SKM-1 treated with dmso at 0.1 percent for 144 hours (cell line): ENCODE measurements around the gene AHSG.
A peak's percentile ranks its signal among the peaks of the same experiment; 100 is the strongest.
"Not testable (repeated sequence)": the region's sequence is repeated elsewhere in the genome, so short reads cannot be mapped to it uniquely, and the experiment has no call there.

Source experiments
- DNase-seq: peaks from one replicate; lab custom pipeline; 2025; ENCODE audit not compliant: unreplicated experiment; lab: John Stamatoyannopoulos, UW

Gene AHSG, protein sequence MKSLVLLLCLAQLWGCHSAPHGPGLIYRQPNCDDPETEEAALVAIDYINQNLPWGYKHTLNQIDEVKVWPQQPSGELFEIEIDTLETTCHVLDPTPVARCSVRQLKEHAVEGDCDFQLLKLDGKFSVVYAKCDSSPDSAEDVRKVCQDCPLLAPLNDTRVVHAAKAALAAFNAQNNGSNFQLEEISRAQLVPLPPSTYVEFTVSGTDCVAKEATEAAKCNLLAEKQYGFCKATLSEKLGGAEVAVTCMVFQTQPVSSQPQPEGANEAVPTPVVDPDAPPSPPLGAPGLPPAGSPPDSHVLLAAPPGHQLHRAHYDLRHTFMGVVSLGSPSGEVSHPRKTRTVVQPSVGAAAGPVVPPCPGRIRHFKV

DNA sequence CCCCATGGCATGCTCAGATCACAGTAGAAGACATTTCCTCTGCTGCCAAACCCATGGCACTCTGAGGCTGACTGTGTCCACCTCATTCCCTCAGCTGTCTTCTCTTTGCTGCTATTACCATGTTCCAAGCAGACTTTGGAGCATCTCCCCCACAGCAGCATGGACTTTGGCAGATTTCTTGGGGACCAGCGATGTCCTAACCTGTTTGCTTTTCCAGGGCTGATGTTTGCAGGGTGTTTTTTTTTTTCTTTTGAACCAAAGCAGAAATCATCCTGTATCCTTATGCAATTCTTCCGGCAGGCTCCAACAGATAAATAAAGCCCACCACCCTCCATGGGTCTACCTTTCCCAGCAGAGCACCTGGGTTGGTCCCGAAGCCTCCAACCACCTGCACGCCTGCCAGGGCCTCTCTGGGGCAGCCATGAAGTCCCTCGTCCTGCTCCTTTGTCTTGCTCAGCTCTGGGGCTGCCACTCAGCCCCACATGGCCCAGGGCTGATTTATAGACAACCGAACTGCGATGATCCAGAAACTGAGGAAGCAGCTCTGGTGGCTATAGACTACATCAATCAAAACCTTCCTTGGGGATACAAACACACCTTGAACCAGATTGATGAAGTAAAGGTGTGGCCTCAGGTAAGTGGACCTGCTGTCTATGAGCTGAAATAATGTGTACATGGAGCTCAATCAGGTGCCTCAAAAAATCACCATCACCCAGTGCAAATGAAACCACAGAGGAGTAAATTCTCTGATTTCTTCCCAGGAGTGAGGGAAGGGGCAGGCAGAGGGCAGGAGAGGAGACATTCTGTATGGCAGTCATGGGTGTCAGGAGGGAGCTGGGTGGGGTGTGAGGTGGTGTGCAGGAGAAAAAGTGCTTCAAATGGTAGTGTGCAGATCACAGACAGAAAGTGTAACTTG is at the start of gene AHSG:
AHSG (plus strand) TSS at position 340 of the 916 bp plus-strand sequence; CDS start at position 422, 82 bp downstream.
- DNase-seq = no peak

DNA sequence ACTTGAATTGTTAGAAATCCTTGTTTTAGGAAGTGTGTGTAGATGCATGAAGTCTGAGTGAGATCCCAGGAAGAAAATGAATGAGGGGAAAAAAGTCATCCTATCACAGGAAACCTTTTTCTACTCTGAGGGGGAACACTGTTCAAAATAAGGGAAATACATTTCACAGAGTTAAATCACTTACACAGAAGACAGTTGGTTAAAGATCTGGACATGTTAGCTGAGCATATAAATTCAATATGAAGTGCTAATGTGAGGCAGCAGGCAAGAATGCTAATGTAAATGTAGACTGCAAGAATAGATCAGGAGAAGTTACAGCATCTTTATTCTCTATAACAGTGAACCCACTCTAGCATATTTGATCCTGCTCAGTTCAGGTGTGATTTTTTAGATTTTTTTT is 48.3 kb upstream of the AHSG start:
- no peak for DNase-seq

DNA sequence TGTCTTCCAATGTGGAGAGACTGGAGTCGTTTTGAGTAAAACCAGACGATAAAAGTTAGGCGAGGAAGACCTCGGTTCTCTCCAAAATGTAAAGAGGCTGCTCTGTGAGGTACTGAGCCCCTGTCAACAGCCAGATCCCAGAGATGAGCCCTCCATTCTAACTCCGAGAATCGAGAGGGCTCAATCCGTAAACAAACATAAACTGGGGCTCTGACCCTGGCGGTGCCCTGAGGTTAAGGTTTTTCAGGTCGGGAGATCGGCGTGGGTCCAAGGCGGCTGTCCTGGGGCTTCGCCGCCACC is 46.1 kb upstream of the AHSG start:
- DNase-seq = no peak

DNA sequence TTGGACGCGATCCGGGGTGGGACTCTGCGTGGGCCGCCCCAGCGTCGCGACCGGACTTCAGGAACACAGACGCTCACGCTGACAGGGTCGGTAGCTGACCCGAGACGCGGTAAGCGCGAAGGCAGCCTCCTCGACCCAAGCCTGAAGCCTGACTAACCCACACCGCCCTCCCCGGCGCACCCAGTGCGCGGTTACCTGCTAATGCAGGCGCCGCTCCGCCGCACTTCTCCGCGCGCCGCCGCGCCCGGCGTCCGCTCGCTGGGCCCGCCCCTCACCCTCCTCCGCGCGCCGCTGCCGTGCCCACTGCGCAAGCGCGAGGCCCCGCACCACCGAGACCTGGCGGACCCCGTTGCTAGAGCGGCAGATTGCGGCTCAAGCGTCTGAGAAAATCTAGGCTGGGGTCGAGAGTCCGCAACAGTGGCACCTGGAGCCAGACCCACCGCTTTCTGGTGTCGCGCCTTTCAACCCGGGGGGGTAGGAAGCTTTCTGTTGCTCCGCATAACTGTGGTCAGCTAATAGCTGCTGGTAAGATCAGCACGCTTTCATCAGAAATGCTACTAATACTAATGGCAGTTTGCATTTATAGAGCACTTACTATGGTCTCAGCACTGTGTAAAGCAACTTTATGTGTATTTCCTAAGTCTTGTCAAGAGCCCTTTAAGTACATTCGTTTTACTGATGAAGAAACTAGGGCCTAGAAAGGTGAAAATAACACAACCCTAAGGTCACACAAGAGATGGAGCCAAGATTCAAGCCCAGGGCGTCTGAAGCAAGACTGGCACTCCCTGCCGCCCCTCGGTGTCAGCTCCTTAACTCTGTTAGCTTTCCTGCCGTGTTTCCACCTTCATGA is 45.6 kb upstream of the AHSG start, which contains the start of gene TBCCD1:
TBCCD1 (minus strand) TSS at position 268 of the 850 bp plus-strand sequence. CDS start 3,010 bp downstream, outside the sequence.
- peak; percentile 81 for DNase-seq

DNA sequence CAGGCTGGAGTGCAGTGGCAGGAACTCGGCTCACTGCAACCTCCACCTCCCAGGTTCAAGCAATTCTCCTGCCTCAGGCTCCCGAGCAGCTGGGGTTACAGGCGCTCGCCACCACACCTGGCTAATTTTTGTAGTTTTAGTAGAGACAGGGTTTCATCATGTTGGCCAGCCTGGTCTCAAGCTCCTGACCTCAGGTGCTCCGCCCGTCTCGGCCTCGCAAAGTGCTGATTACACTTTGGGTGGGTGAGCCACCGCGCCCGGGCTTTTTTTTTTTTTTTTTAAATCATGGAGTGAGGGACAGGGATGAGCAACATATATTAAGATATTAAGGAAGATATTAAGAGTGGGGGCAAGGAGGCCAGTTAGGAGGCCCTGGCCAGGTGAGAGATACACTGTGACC is 43.5 kb upstream of the AHSG start:
- DNase-seq = not testable (repeated sequence)

DNA sequence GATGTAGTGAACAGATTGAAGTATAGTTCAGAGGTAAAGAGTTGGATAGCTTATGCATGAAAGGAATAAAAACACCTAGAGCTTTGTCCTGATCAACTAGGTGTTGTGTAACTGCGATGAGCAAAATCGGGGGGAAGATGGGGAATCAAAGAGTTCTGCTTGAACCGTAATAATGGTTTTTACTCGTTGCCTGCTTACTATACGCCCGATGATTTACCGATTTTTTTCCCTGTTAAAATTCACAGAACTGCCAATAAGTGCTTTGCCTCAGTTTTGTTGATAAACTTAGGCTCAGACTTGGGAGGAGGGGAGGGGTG is 43.1 kb upstream of the AHSG start:
- DNase-seq = no peak

DNA sequence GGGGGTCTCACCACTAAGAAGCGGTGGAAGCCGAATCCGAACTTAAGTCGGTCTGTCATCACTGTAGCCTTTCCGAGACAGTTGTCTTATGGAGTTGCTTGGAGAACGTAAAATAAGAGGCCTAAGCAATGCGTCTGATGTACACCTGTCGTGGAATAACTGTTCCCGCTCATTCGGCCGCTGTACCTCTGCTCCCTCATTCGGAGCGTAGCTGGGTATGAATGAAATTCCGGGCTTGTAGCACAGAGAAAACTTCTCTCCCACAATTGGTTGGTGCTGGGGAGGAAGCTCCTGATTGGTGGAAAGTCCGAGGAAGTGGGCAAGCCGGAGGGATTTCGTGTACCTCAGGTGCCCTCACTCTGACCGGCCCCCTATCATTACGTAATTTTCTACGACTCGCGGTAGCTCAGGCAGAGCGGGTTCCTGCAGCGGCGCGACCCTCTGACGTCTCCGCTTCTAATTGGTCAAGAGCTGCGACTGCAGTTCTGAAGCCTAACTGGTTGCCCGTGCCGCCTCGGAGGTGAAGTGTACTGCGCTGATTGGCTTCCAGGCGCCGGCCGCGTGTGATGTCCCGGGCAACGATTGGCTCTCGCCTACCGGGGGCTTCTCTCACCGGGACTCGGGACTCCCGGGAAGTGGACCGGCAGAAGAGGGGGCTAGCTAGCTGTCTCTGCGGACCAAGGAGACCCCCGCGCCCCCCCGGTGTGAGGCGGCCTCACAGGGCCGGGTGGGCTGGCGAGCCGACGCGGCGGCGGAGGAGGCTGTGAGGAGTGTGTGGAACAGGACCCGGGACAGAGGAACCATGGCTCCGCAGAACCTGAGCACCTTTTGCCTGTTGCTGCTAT is 42.5 kb upstream of the AHSG start, which contains the start of gene DNAJB11:
DNAJB11 (plus strand) TSS at position 625 of the 845 bp plus-strand sequence; CDS start at position 803, 178 bp downstream.
- peak; percentile 99 for DNase-seq

DNA sequence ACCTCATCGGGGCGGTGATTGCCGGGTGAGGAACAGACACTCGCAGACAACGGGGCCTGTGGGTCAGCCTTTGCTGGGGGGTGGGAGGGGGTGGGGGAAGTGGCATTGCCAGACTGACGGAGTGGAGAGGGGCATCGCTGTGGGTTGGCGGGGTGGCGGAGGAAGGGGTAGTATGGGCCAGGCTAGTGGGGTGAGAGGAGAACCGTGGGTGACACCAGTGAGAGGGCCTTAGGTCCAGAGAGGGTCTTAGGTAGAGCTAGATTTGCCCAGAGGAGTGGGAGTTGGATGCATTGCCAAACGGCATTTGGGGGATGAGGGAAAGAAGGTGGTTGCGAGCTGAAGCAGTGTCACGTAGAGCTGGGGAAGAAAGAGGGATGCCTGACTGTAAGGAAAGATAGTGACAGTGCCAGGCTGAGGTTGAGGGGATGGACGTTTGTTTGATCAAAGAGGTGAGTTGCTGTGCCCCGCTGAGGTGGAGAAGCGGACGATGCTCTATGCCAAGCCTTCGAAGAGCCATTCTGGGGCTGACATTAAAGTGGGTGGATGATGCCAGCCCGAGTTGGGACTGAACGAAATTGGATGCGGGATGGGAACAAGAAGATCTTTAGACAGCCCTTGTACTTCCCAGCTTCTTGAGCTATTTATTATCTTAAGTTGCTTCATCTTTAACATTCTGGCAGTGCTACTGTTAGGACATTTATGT is 41.8 kb upstream of the AHSG start:
- no peak for DNase-seq

DNA sequence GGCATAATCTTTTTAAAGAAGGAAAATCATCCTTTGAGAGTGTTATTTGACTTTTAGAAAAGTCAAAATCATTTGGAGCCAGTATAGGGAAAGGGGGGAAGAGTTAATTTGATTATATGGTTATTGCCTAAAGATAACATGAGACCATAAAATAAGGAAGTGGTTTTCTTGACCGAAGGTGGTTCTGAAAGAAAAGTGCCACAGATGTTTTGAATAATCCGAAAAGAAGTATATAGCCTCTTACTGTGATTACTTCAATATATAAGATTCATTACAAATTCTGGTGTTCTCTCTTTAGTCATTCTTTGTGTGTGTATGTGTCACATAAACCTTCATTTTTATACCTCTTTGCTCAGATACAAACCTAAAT is 41.2 kb upstream of the AHSG start:
- no peak for DNase-seq

DNA sequence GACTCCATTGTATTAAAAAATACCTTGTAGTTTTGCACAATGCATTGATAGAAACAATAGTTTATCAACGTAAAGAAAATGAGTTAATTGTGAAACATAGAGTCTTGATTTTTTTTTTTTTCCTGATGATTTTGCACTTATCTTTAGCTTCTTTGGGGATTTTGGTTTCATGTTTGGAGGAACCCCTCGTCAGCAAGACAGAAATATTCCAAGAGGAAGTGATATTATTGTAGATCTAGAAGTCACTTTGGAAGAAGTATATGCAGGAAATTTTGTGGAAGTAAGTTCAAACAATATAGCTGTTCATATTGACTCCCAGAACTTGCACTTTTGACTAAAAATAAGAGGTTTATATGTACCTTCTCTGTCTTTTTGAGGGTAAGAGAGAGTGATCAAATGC is 35.3 kb upstream of the AHSG start:
- no peak for DNase-seq

DNA sequence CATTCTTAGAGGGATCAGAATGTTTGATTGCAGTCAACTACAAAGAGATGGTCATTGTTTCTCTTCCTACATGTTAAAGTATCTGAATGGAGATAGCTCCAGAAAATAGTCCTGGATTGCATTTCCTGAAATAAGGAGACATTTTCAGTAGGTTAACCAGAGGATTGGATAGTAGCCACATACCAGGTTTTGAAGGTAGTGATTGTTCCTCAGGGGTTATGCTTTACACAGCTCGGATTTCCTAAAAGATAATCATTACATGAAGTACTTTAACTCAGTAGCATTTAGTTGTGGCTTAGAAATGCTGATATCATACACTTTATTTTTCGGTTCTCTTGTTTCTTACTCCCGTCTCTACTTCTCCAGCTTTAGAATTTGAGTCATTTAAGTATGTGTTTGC is 32.1 kb upstream of the AHSG start:
- no peak for DNase-seq

DNA sequence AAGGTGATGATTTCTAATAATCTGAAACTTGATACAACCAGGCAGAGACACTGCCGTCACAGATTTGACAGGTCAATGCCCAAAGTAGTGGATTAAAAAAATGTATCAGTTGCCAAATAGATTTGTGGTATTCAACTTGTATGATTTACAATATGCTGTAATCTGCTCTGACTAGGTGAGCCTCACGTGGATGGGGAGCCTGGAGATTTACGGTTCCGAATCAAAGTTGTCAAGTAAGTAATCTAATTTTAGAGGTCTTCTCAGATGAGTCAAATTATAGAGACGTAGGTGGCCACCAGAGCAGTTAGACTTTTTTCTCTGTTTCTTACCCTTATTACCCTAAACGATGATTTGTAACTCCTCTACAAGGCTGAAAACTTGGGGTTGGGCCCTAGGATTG is 30.3 kb upstream of the AHSG start:
- DNase-seq = no peak

DNA sequence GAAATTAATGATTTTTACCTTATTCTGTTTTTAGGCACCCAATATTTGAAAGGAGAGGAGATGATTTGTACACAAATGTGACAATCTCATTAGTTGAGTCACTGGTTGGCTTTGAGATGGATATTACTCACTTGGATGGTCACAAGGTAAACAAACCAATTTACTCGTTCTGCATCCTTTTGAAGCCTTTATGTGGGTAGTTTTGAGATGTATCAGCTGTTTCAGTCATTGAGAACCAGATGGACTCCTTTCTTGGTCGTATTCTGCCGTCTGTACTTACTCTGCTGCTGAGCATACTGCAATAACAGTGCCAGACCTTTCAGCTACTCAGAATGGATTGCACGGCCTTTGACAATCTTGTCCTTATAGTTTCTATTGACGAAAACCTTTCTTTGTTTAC is 29.0 kb upstream of the AHSG start:
- no peak for DNase-seq

DNA sequence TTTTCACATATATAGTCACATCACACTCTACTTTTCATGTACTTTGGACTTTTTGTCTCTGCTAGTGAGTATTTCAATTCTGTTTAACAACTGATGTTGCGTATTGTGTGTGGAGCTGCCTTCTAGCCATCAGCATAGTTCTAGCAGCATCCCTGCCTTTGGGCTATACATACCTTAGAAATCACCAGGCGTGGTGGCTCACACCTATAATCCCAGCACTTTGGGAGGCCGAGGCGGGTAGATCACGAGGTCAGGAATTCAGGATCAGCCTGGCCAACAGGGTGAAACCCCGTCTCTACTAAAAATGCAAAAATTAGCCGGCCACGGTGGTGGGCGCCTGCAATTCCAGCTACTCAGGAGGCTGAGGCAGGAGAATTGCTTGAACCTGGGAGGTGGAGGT is 26.6 kb upstream of the AHSG start:
- not testable (repeated sequence) for DNase-seq

DNA sequence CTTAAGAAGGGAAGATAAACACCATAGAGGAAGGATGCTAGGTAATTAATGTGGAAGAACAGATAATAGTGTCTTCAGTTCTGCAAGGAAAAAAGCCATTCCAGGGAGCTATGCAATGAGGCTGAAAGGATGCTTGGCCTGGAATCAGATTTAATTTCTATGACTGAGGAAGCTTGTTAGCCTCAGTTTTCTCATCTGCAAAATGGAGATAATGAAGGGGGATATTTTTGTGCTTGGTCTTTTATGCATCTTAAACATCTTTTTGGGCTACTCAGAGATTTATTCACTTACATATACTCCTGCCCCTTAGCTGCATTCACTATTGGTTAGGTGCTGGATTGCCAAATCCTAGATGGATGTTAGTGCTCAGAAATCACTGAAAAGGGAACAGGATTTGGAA is 25.7 kb upstream of the AHSG start:
- no peak for DNase-seq

DNA sequence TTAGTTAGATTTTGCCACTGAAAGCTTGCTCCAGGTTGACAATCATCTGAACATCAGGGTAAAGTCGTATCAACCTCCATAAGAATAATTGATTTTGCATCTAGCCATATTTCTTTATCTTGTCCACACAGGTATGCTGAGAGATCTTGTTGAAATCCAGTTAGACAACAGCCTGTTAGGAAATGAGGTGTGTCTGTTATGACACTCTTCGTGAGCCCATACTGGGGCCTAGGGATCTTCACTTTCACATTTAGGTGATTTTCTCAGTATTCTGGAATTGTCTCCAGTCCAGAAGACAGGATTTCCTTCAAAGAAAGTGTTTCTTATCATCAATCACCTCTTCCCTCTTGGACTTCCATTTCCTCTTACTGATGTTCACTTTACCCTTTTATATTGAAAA is 24.2 kb upstream of the AHSG start:
- DNase-seq = no peak

DNA sequence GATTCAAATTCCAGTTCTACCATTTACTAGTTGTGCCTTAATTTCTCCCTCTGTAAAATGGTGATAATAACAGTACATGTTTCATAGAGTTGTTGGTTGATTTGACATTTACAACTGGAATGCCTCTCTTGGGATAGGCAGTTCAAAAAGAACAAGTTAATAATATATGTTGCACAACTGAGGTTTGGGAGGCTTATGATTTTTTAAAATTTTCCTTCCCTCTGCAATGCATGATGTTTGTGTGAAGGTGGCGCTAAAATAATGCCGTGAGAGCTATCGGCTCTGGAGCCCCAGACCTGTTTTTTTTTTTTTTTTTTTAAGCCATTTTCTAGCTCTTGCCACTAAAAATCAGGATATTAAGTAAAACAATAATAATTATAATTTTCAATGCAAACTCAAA is 23.7 kb upstream of the AHSG start:
- no peak for DNase-seq

DNA sequence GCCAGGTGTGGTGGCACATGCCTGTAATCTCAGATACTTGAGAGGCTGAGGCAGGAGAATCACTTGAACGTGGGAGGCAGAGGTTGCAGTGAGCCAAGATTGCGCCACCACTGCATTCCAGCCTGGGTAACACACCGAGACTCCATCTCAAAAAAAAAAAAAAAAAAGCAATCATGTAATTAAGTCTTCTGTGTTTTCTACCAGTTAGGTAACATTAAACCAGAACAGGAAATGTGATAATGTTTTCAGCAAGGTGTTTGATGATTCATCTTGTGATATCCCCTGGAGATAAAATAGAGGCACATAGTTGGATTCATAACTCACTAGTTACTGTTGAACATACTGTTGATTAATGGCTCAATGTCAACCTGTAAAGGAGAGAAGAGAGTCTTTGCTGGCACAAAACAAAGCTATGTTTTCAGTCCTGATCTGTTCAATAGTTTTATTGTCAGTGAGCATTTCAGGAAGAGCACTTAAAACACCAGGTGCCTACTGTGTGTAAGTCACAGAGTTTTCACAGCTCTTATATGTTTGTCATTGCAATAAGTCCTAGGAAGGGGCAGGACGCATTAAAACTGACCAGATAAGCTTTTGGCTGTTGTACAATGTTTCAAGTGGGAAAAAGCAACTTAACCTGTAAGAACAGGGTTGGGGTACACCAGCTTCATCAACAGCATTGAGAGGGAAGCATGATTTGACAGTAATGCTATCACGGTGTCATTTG is 22.8 kb upstream of the AHSG start:
- no peak for DNase-seq

DNA sequence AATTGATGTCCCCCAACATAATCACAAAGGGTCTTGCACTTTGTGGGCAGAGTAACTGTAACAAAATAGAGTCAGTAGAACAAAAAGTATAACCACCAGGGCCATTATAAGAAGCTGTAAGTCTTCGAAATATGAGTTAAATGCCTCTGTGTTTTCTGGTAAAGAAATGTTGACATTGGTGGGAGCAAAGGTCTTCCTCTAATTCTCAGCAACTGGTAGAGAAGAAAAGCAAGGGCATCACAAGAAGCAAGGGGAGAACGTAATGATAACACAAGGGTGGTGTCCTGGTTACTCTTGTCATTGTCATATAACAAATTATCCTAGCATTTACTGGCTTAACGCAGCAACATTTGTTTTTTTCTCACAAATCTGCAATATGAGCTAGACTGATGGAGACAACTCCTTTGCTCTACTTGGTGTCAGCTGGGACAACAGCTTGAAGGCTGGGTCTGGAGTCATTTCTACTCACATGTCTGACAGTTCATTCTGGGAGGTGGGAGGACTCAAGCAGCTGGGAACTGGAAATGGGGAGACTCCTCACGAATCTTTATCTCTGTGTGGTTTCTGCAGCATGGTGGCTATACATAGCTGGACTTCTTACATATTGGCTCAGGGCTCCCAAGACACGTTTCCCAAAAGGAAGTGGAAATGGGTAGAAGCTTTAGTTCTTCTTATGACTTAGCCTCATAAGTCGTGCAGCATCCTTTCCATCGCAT is 22.1 kb upstream of the AHSG start:
- no peak for DNase-seq
